ENCODE results near the gene AGAP2. TPM values are rescaled to one million over a fixed set of nuclear protein-coding genes. Genes with fewer than 3 reads are reported as not detected.

AGAP2 gene
- total RNA-seq, 2 donors from 2014 or later: 0.33 to 1.0 TPM

GRCh38 chr12:57751788-57752667 lies 13.5 kb upstream of the AGAP2 start, which contains the start of gene CDK4:
CDK4 (minus strand) TSS chr12:57752310; CDS start chr12:57751717, 593 bp downstream.
- Histone ChIP-seq H3K4me3 (peak within 1 kb of the TSS; percentile 27 to 28), H3K36me3 (replicated peaks in 1 of 2; ENCODE audit: insufficient read depth in 1 of 2, low read depth in 2 of 2) (peaks cover 0 to 4% of the 10 kb centered on the region in 2 donors), H3K27ac (peak within 1 kb of the TSS; percentile 66 to 90 (median 80)), H3K27me3 (no peaks in the 10 kb centered on the region), H3K9me3 (no peaks in the 10 kb centered on the region), H3K4me1 (peaks cover 38% of the 10 kb centered on the region)
- intact Hi-C loops (cut with DNase I): no loop called here
- TF ChIP-seq CTCF (IDR thresholded peaks at IDR 0.05) (peak in 2 of 7 experiments; percentile 10 to 25), POLR2A (IDR thresholded peaks at IDR 0.05) (peak; percentile 82 to 92 (median 91))
- 0 to 1% methylated on average over 33 to 57 of the region's 58 CpGs for WGBS, 2 donors
- peak; percentile 85 for ATAC-seq
- peak; percentile 100 for DNase-seq

- intact Hi-C loops (cut with DNase I): no loop called here
- Histone ChIP-seq H3K4me1 (peaks cover 32% of the 10 kb centered on the region), H3K27ac (peak overlapping the region in 3 of 4 donors; percentile 71 to 90 (median 89)), H3K27me3 (no peaks in the 10 kb centered on the region), H3K4me3 (peak overlapping the region; percentile 27 to 28), H3K36me3 (replicated peaks in 1 of 2; ENCODE audit: insufficient read depth in 1 of 2, low read depth in 2 of 2) (peaks cover 0 to 6% of the 10 kb centered on the region in 2 donors), H3K9me3 (no peaks in the 10 kb centered on the region)
- 7 to 12% methylated on average over 8 of the region's 8 CpGs for WGBS, 2 donors
- TF ChIP-seq POLR2A (IDR thresholded peaks at IDR 0.05) (no peak), CTCF (IDR thresholded peaks at IDR 0.05) (no peak)
- ATAC-seq (no peak), DNase-seq (no peak)
These were observed 12.9 kb upstream of the AGAP2 start for GRCh38 chr12:57751432-57751787.

- Histone ChIP-seq H3K9me3 (no peaks in the 10 kb centered on the region), H3K27me3 (no peaks in the 10 kb centered on the region), H3K4me1 (peaks cover 32% of the 10 kb centered on the region), H3K4me3 (no peak overlapping the region), H3K27ac (peak overlapping the region in 3 of 4 donors; percentile 71 to 90 (median 89)), H3K36me3 (replicated peaks in 1 of 2; ENCODE audit: insufficient read depth in 1 of 2, low read depth in 2 of 2) (peaks cover 0 to 6% of the 10 kb centered on the region in 2 donors)
- 82 to 85% methylated on average over 15 of the region's 15 CpGs for WGBS, 2 donors
- DNase-seq (no peak), ATAC-seq (no peak)
- intact Hi-C loops (cut with DNase I): no loop called here
- TF ChIP-seq CTCF (IDR thresholded peaks at IDR 0.05): no peak
- no peak for TF ChIP-seq POLR2A (IDR thresholded peaks at IDR 0.05)
These were observed 12.3 kb upstream of the AGAP2 start for GRCh38 chr12:57750561-57751431.

DNA sequence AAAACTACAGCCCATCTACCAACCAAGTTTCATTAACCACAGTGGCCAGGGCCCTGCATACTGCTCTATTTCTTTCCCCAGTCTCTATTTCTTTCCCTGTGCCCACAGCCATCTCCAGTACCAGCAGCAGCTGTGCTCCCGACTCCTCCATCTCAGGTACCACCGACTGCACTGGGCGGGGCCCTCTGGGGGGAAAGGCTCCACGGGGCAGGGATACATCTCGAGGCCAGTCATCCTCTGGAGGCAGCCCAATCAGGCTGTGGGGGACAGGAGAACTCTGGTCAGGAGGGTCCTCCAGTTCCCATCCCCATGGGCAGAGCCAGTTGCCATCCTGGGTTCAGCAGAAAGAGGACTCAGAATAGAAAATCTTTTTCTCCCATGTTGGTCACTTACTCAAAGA lies 10.5 kb upstream of the AGAP2 start:
- ATAC-seq: no peak
- DNase-seq: no peak
- peaks cover 37% of the 10 kb centered on the region for H3K4me1 ChIP-seq
- no peaks in the 10 kb centered on the region for H3K9me3 ChIP-seq
- intact Hi-C loops (cut with DNase I): no loop called here
- 91 to 96% methylated on average over 5 of the region's 5 CpGs for WGBS, 2 donors
- H3K4me3 ChIP-seq: no peak overlapping the region
- peaks cover 0 to 6% of the 10 kb centered on the region in 2 donors for H3K36me3 ChIP-seq (replicated peaks in 1 of 2; ENCODE audit: insufficient read depth in 1 of 2, low read depth in 2 of 2)
- TF ChIP-seq POLR2A (IDR thresholded peaks at IDR 0.05) (no peak), CTCF (IDR thresholded peaks at IDR 0.05) (no peak)
- no peak overlapping the region for H3K27ac ChIP-seq
- no peaks in the 10 kb centered on the region for H3K27me3 ChIP-seq
